Stimulated activated CD4-positive, alpha-beta T cell treated with anti-CD3 and anti-CD28 coated beads, Interleukin-1b, Interleukin-23, amount 100 ng/mL, for 24 hours (primary cell): ENCODE measurements around the gene MYO9A.

ENCODE experiments used
- DNase-seq, 4 experiments: peaks; one replicate each; pipeline ENCODE4 v3.0.0-alpha.2; 2020; ENCODE audit warnings: low read depth in 4 of 4, low spot score in 1 of 4

The MYO9A gene

DNA sequence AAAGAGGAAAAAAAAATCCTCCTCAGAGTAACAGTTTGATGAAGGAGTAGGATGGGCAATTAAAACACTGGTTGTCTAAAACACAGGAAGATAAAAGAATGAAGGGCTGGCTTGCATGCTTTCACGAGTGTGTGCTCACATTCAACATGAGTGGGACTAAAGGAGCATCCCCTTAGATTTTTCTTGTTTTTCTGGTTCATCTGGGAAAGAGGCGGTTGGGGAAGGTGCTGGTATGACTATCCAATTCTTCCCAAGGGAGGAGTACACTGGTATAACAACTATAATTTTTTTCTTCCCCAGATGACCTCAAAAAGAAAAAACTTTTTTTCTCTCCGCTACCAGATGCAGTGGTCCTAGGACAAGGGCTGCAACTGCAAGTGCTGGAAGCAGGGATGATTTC lies 143.7 kb downstream of the MYO9A start:
- DNase-seq: no peak

DNA sequence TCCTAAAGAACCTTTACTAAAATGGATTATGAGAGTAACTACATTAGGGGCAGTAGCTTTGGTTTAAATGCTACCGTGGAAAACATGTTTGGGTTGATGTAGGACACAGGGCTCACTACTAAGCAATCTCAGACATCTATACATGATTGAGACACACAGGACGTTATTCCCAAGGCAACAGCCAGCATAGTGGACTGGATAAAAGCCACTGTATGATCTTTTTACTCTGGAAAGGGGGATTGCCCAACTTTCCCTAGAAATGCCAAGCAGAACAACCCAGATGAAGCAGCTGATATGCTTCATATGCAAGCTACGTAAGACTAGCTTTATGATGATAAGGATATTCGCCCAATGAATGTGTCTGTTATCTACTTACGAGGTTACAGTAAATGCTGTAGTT lies 144.6 kb downstream of the MYO9A start:
- DNase-seq: no peak

GRCh38 chr15:71971905-71972304 lies 146.0 kb downstream of the MYO9A start:
- no peak for DNase-seq

DNA sequence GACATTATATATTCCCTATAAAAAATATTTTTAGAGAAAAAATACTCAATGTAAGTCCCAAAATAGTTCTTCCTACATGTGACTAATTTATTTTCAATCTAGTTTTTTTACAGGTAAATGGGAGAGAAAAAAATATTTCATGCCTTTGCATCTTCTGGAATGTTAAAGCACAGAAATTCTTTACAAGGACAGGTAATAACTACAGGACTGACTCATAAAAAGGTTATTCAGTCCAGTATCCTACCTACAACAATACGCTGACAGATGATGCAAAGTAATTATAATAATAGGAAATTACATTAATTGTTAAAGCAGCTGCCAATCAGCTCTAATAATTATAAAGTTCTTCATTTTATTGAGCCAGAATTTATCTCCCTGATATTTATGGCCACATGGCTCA lies 147.5 kb downstream of the MYO9A start:
- DNase-seq: no peak

DNA sequence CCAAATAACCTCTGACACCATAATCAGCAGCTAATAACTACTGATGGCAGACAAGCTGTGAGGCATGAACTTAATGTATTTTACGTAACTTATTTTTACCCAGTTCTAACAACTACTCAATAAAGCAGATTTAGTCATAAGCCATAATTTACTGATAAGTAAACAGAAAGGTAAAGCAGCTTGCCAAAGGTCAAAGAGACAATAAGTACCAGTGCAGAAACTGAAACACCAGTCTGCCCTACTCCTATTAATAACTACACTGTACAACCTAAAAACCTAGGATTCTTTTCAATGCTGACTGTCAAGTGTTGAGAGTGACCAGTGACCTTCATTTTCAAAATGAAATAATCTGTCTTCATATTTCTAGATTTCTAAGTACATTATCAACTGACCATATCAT lies 155.4 kb downstream of the MYO9A start:
- DNase-seq: no peak

- no peak for DNase-seq
Measured at GRCh38 chr15:71957026-71957425, 160.9 kb downstream of the MYO9A start.

DNA sequence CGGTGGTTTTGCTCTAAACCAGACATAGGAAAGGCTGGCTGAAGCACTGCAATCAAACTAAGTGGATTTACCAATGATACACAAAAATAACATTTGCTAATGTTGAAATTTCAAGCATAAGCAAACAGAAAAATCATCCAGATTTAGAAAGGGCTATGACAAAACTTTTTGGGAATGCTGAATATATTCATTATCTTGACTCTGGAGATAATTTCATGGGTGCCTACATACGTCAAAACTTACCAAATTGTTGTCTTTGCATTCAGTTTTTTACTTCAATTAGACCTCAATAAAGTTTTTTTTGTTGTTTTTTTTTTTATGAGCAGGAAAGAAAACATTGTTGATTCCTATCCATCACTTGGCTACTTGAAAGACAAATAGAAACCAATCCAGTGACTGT lies 166.8 kb downstream of the MYO9A start:
- no peak for DNase-seq

DNA sequence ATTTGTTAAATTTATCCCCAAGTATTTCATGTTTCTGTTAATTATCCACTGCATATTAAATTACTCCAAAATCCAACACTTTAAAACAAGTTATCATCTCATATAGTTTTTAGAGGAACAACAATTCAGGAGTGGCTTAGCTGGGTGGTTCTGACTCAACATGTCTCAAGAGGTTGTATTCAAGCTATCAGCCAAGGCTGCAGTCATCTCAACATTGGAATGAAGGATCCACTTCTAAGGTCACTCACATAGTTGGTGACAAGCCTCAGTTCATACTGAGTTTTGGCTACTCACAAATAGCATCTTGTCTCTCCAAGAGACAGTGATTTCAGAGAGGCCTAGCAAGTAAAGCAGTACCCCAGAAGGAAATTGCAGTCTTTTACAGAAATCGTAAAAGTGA lies 172.9 kb downstream of the MYO9A start:
- DNase-seq: no peak

DNA sequence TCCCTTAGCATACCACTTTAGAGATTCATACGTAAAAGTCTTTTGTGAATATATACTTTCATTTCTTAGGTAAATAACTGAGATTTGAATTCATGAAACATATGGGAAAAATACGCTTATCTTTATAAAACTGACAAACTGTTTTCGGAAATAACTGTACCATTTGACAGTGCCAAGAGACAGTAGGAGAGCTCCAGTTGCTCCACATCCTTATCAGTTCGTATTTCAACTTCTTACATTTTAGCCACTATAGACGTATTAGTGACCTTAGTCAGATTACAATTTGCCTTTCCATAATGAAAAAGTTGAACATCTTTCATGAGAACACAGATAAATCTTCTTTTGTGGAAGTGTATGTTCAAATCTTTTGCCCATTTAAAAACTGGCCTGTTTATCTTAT lies 174.1 kb downstream of the MYO9A start:
- no peak for DNase-seq

DNA sequence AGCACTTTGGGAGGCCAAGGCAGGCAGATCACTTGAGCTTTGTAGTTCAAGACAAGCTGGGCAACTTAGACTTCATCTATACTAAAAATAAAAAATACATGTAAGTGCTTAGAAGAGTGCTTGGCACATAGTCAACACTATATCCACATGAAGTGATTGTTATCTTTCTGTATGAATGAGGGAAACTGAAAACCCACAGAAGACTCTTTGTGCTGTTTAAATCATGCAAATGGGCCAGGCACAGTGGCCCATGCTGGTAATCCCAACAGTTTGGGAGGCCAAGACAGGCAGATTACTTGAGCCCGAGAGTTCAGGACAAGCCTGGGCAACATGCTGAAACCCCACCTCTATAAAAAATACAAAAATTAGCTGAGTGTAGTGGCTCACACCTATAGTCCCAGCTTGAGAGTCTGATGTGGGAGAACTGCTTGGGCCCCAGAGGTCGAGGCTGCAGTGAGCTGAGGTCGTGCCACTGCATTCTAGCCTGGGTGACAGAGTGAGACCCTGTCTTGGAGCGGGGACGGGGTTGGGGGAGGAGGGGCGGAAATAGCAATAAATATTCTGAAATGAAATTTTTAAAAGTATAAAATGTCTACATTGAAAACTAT lies 177.9 kb downstream of the MYO9A start:
- DNase-seq: no peak

DNA sequence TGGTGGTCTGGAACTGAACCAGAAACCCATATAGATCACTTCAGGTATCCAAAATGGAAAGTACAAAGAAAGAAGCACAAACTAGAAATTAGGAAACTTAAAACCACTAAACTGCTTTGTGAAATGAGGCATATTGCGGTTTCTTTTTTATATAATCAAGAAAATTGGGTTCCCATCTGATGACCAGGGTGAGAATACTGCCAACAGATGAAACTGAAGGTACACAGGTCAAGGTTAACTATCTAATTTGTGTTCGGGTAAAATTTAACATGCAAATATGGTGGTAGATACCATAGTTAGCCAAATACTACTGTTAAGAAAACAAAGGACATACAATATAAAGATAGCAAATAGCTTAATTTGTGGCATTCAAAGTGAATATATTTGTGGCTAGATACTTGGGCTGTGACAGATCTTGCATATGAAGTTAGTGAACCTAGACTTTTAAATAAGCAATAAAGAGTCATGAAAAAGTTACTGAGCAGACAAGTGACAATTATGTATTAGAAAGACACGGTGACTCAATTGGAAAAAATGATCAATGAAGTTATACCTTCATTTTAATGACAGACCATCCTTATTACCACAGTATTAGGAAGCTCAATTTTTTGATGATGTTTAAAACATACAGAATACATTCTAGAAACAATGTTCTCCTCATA lies 180.2 kb downstream of the MYO9A start:
- no peak for DNase-seq

GRCh38 chr15:71934446-71934845 lies 183.5 kb downstream of the MYO9A start:
- DNase-seq: no peak

DNA sequence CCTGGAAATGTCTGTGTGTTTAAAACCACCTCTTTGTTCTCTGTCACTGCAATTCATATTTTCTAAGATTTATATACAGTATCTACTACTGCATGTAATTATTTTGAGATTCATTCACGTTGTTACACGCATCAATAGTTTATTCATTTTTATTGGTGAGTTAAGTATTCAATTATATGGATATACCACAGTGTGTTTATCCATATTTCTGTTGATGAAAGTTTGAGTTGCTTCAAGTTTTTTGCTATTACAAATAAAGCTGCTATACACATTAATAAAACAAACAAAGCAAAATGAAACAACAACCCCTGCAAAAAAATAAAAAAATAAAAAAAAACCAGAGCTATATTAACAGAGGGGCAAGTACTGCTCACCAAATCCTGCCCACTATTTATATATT lies 185.3 kb downstream of the MYO9A start:
- no peak for DNase-seq

GRCh38 chr15:71931261-71931660 lies 186.7 kb downstream of the MYO9A start:
- DNase-seq: no peak

DNA sequence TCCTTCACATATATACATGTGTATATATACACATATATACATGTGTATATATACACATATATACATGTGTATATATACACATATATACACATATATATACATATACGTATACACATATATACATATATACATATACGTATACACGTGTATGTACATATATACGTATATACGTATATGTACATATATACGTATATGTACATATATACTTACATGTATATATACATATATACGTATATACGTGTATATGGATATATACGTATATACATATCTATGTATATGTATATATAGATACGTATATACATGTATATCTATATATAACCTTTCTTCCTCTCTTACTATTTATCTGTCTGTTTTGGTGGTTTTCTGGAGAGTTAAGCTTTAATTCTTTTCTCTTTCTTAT lies 192.8 kb downstream of the MYO9A start:
- no peak for DNase-seq

DNA sequence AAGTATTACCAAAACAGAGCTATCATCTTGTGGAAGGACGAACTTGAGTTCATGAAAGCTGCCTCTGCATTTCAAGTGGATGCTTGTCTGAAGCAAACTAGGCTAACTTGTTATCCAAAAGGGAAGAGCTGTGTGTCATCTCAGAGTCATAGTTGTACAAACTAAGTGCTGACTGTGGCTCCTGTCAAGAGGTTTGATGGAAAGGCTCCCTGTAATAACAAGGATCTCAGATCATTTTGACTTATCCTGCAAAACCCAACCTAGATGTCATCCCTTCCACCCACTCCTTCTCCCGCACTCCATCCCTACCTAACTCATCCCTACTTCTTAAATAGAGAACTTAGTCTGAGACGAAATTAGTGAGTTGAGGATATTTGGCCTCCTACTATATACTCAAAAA lies 196.8 kb downstream of the MYO9A start:
- DNase-seq: no peak

DNA sequence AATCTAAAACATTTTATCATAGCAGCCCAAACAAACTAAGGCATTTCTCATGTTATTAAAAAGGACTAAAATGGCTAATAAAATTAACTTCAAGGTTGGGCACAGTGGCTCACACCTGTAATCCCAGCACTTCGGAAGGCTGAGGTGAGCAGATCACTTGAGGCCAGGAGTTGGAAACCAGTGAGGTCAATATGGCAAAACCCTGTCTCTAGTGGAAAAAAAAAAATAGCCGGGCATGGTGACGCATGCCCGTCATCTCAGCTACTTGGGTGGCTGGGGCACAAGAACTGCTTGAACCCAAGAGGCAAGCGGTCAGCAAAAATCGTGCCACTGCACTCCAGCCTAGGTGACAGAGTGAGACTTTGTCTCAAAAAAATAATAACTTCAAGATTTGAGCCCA lies 197.4 kb downstream of the MYO9A start:
- no peak for DNase-seq

GRCh38 chr15:71916834-71917233 lies 201.1 kb downstream of the MYO9A start:
- no peak for DNase-seq

- DNase-seq: no peak
Measured at GRCh38 chr15:71914092-71914491, 203.9 kb downstream of the MYO9A start.

DNA sequence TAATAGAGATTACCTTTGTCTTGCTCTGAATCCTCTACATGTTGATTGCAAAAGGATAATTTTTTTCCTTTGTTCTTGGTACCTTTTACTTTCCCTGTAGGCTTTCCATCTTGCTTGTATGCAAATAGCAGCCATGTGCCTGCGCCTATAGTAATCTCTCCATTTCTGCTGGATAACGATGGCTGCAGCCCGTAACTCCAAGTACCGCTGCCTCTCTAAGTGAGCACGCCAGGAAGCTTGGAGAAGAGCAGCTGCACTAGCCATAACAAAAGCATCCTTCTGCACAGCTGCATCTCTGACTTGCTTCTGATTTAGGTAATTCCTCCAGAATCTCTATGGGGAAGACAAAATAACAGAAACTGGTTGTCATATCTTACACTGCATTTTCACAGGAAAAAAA lies 218.3 kb downstream of the MYO9A start:
- no peak for DNase-seq

DNA sequence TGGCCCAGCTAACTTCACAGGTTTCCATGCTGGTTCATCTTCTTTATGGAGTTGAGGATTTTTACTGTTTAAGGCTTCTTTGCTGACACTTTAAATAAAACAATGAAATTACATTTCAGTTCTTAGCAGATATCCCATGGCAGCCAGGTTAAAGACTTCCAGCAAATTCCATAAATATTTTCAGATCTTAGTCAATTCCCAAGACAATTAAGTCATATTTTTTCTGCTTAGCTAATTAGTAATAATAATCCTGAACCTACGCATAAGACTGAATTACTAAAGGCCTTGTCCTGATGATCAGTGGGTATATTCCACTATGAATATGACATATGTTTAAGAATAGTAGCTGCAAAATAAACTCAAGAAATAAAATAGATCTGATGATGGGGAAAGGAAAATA lies 224.3 kb downstream of the MYO9A start:
- DNase-seq: no peak

DNA sequence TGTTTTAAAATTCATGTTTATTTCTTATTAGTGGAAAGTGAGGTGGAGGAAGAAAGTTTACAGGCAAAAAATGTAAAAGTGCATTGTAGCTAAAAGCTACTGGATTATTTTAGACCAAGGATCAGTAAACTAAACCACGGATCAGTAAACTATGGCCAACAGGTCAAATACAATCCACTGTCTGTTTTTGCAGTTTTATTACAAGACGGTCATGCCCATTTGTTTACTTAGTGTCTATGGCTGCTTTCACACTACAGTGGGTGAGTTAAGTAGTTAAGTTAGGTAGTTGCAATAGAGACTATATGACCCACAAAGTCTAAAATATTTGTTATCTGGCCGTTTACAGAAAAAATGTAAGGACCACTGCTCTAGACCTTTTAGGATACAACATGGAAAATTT lies 225.6 kb downstream of the MYO9A start:
- DNase-seq: no peak

DNA sequence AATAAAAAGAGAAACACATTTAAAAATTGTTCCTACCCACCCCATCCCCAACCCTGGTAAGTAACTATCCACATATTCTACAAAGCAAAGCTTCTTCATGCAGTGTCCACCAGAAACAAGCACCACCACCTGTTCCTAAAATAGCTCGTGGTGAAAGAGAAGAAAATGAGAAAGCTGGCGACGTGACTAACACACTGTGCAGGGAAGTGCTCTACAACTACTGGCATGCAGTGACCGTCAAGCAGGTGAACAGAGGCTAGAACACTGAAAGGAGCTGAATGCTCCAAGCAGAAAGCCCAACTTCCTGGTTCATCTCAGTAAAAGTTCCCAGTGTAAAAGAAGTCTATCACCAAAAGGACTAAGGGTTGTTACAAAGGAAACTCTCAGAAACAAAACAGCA lies 226.9 kb downstream of the MYO9A start:
- no peak for DNase-seq
